Measurements from ENCODE around the gene SNX2.
"Not testable (repeated sequence)": the region's sequence is repeated elsewhere in the genome, so short reads cannot be mapped to it uniquely, and the experiment has no call there.

Gene SNX2

GRCh38 chr5:122839731-122840130 is 64.9 kb downstream of the SNX2 start:
- in situ Hi-C loops (cut with HindIII; ENCODE audit: low sequenced_read_pairs): no loop called here

GRCh38 chr5:122842016-122842580 is 67.2 kb downstream of the SNX2 start:
- in situ Hi-C loops (cut with HindIII; ENCODE audit: low sequenced_read_pairs): no loop called here

- in situ Hi-C loops (cut with HindIII; ENCODE audit: low sequenced_read_pairs): no loop called here
Measured at GRCh38 chr5:122844136-122844909, 69.4 kb downstream of the SNX2 start.

- in situ Hi-C loops (cut with HindIII; ENCODE audit: low sequenced_read_pairs): no loop called here
Measured at GRCh38 chr5:122844910-122845228, 70.0 kb downstream of the SNX2 start.

GRCh38 chr5:122845229-122846050 is 70.6 kb downstream of the SNX2 start, which contains the start of gene SNX24:
TSS of gene SNX24 (plus strand) at chr5:122845613. CDS start at chr5:122845634, 21 bp downstream.
- in situ Hi-C loops (cut with HindIII; ENCODE audit: low sequenced_read_pairs): no loop called here

GRCh38 chr5:122846051-122846550 is 71.2 kb downstream of the SNX2 start:
- in situ Hi-C loops (cut with HindIII; ENCODE audit: low sequenced_read_pairs): no loop called here

GRCh38 chr5:122847687-122848081 is 72.8 kb downstream of the SNX2 start:
- in situ Hi-C loops (cut with HindIII; ENCODE audit: low sequenced_read_pairs): no loop called here

- in situ Hi-C loops (cut with HindIII; ENCODE audit: low sequenced_read_pairs): no loop called here
Measured at GRCh38 chr5:122849771-122850170, 74.9 kb downstream of the SNX2 start.

GRCh38 chr5:122857538-122857937 is 82.7 kb downstream of the SNX2 start:
- in situ Hi-C loops (cut with HindIII; ENCODE audit: low sequenced_read_pairs): not testable (repeated sequence)

- in situ Hi-C loops (cut with HindIII; ENCODE audit: low sequenced_read_pairs): no loop called here
Measured at GRCh38 chr5:122858451-122858850, 83.6 kb downstream of the SNX2 start.

- in situ Hi-C loops (cut with HindIII; ENCODE audit: low sequenced_read_pairs): no loop called here
Measured at GRCh38 chr5:122863240-122863639, 88.4 kb downstream of the SNX2 start.

- in situ Hi-C loops (cut with HindIII; ENCODE audit: low sequenced_read_pairs): no loop called here
Measured at GRCh38 chr5:122863721-122864120, 88.8 kb downstream of the SNX2 start.

- in situ Hi-C loops (cut with HindIII; ENCODE audit: low sequenced_read_pairs): no loop called here
Measured at GRCh38 chr5:122864400-122864799, 89.5 kb downstream of the SNX2 start.

- in situ Hi-C loops (cut with HindIII; ENCODE audit: low sequenced_read_pairs): no loop called here
Measured at GRCh38 chr5:122864842-122865241, 90.0 kb downstream of the SNX2 start.

GRCh38 chr5:122870219-122870856 is 95.5 kb downstream of the SNX2 start:
- in situ Hi-C loops (cut with HindIII; ENCODE audit: low sequenced_read_pairs): no loop called here

GRCh38 chr5:122871661-122872060 is 96.8 kb downstream of the SNX2 start:
- in situ Hi-C loops (cut with HindIII; ENCODE audit: low sequenced_read_pairs): no loop called here

GRCh38 chr5:122874179-122874875 is 99.4 kb downstream of the SNX2 start:
- in situ Hi-C loops (cut with HindIII; ENCODE audit: low sequenced_read_pairs): no loop called here

- in situ Hi-C loops (cut with HindIII; ENCODE audit: low sequenced_read_pairs): no loop called here
Measured at GRCh38 chr5:122877518-122877917, 102.6 kb downstream of the SNX2 start.

GRCh38 chr5:122879076-122879475 is 104.2 kb downstream of the SNX2 start:
- in situ Hi-C loops (cut with HindIII; ENCODE audit: low sequenced_read_pairs): no loop called here

Data from DLD1 (cell line).